Ovary (tissue), 3 donors: ENCODE data around the gene MCAT.

Source experiments
- CTCF ChIP-seq, 3 donors: fragments of 450-650 bp in 2 of 3; fragments of 200-600 bp in 1 of 3; IDR thresholded peaks; one replicate each; pipeline versions ENCODE4 v1.5.1 to v1.8.0; 2016 to 2022; ENCODE audit warnings: antibody characterized with exemption in 3 of 3, mild to moderate bottlenecking in 1 of 3
- EP300 ChIP-seq: sonication (generic); formaldehyde crosslinking; IDR thresholded peaks from one replicate; pipeline ENCODE4 v1.6.1; 2017; ENCODE audit warnings: antibody characterized with exemption
- POLR2A ChIP-seq: fragments of 450-650 bp; IDR thresholded peaks from one replicate; pipeline ENCODE4 v1.6.1; 2017; ENCODE audit warnings: antibody characterized with exemption, mild to moderate bottlenecking, moderate library complexity
- donor health status: DM: no; HTN: no; CAD: no.

- TF ChIP-seq CTCF (IDR thresholded peaks at IDR 0.05) = no peak
- no peak for TF ChIP-seq POLR2A
- TF ChIP-seq EP300 = no peak
Observed at GRCh38 chr22:43176090-43176489, 32.9 kb upstream of the MCAT start.
